Fibroblast of skin of back (primary cell): Measurements from ENCODE around the gene ZRANB3.
"Not testable (repeated sequence)": the region's sequence is repeated elsewhere in the genome, so short reads cannot be mapped to it uniquely, and the experiment has no call there.

Experiments
- DNase-seq: peaks from one replicate; pipeline ENCODE4 v3.0.0-alpha.2; 2013

The ZRANB3 gene

GRCh38 chr2:135169900-135170753 lies 360.9 kb downstream of the ZRANB3 start:
- no peak for DNase-seq

- peak; percentile 14 for DNase-seq
Observed at GRCh38 chr2:135168204-135168856, 362.7 kb downstream of the ZRANB3 start.

- no peak for DNase-seq
Observed at GRCh38 chr2:135167273-135167672, 363.7 kb downstream of the ZRANB3 start.

GRCh38 chr2:135164431-135164830 lies 366.6 kb downstream of the ZRANB3 start:
- peak; percentile 73 for DNase-seq

GRCh38 chr2:135163901-135164300 lies 367.1 kb downstream of the ZRANB3 start:
- no peak for DNase-seq

GRCh38 chr2:135163306-135163705 lies 367.7 kb downstream of the ZRANB3 start:
- no peak for DNase-seq

GRCh38 chr2:135162786-135163185 lies 368.2 kb downstream of the ZRANB3 start:
- DNase-seq, result no peak

GRCh38 chr2:135162377-135162776 lies 368.6 kb downstream of the ZRANB3 start:
- DNase-seq, result no peak

- DNase-seq, result no peak
Observed at GRCh38 chr2:135159191-135159590, 371.8 kb downstream of the ZRANB3 start.

- DNase-seq, result no peak
Observed at GRCh38 chr2:135157856-135158255, 373.2 kb downstream of the ZRANB3 start.

GRCh38 chr2:135154962-135155361 lies 376.1 kb downstream of the ZRANB3 start:
- DNase-seq, result no peak

GRCh38 chr2:135152361-135152760 lies 378.7 kb downstream of the ZRANB3 start:
- no peak for DNase-seq

GRCh38 chr2:135151615-135152014 lies 379.4 kb downstream of the ZRANB3 start:
- DNase-seq, result no peak

- DNase-seq, result no peak
Observed at GRCh38 chr2:135150725-135151124, 380.3 kb downstream of the ZRANB3 start.

GRCh38 chr2:135149251-135149650 lies 381.8 kb downstream of the ZRANB3 start:
- no peak for DNase-seq

GRCh38 chr2:135144343-135144742 lies 386.7 kb downstream of the ZRANB3 start:
- no peak for DNase-seq

GRCh38 chr2:135142323-135142722 lies 388.7 kb downstream of the ZRANB3 start:
- DNase-seq, result no peak

GRCh38 chr2:135140606-135141005 lies 390.4 kb downstream of the ZRANB3 start:
- DNase-seq, result no peak

- DNase-seq, result peak; percentile 65
Observed at GRCh38 chr2:135132314-135132713, 398.7 kb downstream of the ZRANB3 start.

GRCh38 chr2:135130751-135131150 lies 400.3 kb downstream of the ZRANB3 start:
- no peak for DNase-seq

GRCh38 chr2:135125940-135126339 lies 405.1 kb downstream of the ZRANB3 start:
- DNase-seq, result no peak

GRCh38 chr2:135124924-135125886 lies 405.8 kb downstream of the ZRANB3 start:
- peak; percentile 10 for DNase-seq

- not testable (repeated sequence) for DNase-seq
Observed at GRCh38 chr2:135121658-135122039, 409.4 kb downstream of the ZRANB3 start.
